CD4-positive, alpha-beta T cell treated with Interleukin-4 for 4 hours (primary cell): ENCODE measurements around the gene CCDC106.
A peak's percentile ranks its signal among the peaks of the same experiment; 100 is the strongest.

Experiments used
- DNase-seq: peaks from one replicate; pipeline ENCODE4 v3.0.0-alpha.2; 2020

The CCDC106 gene

DNA sequence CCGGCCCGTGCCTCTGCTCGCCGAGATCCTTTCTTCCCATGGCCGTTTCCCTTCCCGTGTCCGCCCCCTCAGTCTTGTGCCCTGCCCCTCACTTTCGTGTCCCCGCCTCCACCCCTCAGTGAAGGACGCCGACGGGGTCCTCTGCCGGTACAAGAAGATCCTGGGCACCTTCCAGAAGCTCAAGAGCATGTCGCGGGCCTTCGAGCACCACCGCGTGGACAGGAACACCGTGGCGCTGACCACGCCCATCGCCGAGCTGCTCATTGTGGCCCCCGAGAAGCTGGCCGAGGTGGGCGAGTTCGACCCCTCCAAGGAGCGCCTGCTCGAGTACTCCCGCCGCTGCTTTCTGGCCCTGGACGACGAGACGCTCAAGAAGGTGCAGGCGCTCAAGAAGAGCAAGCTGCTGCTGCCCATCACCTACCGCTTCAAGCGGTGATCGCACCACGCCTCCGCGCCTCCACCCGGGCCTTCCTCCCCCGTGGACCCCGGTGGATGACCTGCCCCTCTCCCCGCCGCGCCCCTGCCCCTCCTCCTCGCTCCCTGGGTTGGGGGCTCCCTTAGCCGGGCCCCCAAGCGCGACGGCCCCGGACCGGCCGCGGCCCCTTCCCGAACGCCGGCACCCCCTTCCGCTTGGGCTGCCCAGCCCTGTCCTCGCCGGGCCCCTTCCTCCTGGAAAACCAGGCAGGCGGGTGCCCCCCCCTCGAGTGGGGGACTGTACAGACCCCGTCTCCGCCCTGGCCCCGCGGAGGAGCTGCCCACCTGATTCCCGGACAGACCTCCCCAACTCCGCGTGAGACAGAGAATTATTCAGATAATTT is 4.5 kb downstream of the CCDC106 start:
- DNase-seq: no peak

DNA sequence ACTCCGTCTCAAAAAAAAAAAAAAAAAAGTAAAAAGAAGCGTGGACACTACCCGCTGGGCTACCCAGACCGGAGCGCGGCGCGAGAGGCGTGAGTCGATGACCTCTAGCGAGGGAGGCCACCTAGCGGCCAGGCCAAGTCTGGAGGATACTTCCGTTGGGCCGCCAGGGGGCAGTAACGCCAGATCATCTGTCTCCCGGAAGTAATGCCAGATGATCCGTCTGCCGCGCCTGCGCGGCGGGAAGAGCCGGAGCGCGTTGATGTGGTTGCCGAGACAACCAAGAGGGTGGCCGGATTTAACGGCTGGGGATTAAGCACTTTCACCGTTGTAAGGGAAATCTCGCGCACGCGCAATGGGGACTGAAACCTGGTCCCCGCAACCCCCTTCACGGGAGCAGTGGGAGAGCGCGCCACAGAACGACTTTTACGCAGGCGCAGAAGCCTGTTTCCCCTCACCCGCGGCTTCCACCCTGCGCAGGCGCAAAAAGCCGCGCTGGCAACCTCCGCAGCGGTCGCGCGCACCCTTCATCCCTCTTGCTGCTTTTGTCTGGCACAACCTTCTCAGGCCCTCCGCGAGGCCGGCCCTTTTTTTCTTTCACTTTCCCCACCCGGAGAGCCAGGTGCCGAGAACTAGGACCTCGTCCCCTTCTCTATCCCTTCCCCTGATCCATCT is 5.8 kb downstream of the CCDC106 start:
- peak; percentile 99 for DNase-seq

DNA sequence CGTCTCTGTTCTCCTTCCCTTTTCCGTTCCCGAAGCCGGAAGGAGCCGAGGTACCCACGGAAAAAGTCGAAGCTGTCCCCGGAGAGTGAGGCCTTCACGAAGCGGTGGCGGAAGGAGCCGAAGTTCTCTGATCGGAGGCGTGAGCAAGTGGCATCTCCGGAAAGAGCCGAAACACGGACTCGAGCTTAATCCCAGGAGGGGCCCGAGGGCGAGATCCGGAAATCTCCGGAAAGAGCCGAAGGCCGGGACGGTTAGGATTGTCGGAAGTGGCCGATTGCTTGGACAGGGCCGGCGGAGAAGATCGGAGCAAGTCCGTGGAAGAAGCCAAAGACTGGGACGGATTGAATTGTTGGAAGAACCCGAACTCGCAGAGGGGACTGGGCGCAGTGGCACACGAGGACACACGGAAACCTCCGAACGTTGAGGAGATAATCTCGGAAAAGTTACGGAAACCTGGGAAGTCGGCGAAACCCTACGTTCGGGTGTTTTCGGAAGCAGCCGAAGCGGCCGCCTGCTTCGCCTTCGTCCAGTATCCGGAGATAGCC is 6.4 kb downstream of the CCDC106 start:
- peak; percentile 99 for DNase-seq

DNA sequence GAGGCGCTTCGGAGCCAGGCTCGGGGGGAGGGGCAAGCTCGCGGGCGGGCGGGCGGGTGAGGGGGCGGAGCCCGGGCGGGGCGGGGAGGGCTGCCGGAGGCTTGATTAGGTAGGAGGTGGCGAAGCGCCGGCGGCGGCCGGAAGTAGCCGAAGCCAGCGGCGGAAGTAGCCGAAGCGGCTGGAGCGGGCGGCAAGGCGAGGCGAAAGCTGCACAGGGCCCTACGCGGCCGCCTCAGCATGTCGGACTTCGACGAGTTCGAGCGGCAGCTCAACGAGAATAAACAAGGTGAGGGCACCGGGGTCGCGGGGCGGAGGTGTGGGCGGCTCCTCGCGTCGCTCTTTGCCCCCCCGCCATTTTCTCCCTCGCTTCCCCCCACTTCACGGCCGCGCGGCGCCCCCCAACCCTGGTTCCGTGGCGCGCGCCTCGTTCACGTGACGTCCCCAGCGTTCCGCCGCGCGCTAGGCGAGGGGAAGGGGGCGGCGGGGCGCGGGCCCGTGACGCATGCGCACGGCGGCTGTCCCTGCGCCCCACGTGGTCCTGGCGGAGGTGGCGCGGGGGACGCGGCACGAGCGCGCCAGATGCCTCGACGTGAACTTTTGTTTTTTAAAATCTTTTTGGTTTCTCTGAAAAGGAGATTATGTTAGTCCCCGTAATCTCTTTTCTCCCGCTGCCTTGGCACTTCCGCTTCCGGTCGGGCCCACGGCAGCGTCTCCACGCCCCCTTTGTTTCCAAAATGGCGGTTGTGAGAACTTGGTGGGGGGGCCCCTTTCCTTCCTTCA is 7.0 kb downstream of the CCDC106 start, which contains the start of gene U2AF2:
Gene U2AF2 (plus strand): TSS at position 168 of the 780 bp plus-strand sequence. CDS start 70 bp downstream, at position 238.
- peak; percentile 94 for DNase-seq

DNA sequence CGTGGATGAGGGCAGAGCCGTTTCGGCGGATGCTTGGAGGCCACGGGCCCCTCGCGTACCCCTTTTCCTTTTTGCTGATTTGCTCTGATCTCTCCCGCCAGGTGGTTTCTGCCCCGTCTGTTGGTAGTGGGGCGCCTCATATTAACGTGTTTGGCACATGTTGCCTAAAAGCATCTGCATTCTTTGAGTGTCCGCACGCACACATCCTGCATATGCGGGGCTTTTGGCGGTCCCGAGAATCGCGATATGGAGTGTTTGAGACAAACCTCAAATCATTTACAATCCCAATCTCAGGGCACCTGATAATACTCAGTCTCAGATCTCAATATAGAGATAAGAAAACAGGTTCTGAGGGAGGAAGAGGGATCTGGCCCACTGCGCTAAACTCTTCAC is 7.6 kb downstream of the CCDC106 start:
- no peak for DNase-seq

DNA sequence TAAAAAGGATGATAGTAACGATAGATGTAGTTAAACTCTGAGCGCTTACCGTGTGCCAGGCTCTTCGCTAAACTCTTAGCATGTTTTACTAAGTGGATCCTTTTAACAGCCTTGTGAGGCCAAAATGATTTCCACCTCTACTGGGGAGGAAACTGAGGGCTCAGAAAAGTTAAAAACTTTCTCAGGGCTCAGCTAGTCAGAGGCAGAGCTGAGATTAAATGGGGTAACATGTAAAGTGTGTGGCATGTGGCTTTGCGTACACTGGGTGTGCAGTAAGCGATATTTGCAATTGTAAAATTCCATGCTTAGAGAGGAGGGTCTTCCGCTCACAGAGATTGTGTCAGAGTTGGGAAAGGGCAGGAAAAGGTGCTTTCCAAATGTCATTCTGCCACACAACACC is 8.5 kb downstream of the CCDC106 start:
- no peak for DNase-seq

DNA sequence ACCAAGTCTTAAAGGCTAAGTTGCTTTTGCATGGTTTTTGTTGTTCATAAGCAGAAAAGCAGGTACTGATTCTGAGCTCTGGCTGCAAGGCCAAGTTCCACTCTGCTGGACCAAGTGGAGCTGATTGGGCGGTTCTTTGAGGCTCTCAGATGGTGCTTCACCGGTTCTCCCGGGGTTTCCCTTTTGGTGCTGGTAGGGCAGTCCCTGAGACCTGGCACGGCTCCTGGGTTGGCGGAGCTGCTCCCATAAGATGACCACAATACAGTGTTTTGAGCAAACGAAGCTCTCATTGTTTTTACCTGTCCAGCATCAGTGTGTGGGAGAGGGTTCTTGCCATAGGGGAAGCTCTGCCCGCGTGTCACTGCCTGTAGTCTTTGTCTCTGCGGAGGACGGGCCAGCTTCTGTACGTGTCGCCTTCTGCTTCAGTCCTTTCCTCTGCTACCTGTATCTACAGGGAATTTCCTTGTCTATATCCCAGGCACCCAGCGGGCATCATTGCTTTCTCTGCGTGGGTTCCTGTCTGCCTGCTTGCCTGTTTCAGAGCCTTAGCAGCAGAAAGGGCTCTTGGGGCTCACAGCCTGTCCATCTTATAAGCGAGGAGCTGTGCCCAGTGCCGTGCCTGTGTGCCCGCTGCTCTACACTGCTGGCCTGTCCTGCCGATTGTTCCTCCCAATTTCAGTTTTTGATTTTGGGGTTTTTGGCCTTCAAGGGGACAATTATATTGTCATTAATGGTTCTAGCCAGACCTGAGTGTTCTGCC is 9.2 kb downstream of the CCDC106 start:
- DNase-seq: no peak

DNA sequence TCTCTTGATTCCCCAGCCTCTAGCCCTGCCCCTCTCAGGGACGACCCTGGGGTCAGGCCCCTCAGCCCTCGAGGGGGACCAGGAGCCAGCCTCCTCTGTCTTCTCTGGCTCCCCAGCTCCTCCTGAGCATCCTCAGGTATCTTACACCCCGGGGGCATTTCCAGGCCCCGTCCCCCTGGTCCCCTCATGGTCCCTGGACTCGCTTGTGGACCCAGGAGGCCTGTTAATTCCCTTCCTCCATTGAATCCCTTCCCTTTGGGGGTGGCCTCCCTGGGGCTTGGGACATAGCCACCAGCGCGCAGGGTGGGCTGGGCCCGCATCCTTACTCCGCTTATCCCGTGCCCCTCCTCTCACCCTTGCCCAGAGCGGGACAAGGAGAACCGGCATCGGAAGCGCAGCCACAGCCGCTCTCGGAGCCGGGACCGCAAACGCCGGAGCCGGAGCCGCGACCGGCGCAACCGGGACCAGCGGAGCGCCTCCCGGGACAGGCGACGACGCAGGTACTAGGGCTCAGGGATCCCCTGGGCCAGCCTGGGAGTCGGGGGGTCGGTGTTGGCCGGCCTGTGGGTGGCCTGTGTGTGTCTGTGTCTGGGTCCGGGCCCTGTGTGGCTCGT is 10.9 kb downstream of the CCDC106 start:
- DNase-seq: no peak

DNA sequence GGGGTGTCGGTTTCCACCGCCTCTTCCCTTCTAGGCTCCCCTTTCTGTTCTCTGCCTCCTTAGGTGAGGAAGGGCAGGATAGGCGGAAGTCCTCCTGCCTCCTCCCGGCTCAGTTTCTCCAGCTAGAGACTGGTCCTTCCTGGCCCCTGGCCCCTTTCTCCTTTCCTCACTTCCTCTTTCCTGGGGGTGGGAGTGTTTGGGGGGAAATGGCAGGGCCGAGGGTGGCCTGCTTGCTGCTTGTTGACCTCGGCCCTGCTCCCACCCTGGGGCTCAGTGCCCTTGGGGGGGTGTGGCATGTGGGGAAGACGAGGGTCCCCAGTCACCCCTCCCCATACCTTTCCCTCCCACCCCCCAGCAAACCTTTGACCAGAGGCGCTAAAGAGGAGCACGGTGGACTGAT is 11.8 kb downstream of the CCDC106 start:
- no peak for DNase-seq

DNA sequence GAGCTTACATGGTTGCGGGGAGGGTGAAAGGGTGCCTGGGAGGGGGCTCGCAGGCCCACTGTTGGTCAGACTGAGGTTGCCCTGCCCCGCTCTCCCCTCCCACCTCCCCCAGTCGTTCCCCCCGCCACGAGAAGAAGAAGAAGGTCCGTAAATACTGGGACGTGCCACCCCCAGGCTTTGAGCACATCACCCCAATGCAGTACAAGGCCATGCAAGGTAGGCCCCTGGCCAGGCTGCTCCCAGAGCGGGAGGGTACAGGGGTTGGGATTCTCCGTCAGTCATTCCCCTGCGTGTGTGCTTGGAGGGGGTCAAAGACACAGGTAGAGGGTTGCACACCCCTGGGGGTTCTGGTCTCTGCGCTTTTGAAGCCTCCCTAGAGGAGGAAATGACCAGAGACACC is 12.4 kb downstream of the CCDC106 start:
- DNase-seq: no peak

DNA sequence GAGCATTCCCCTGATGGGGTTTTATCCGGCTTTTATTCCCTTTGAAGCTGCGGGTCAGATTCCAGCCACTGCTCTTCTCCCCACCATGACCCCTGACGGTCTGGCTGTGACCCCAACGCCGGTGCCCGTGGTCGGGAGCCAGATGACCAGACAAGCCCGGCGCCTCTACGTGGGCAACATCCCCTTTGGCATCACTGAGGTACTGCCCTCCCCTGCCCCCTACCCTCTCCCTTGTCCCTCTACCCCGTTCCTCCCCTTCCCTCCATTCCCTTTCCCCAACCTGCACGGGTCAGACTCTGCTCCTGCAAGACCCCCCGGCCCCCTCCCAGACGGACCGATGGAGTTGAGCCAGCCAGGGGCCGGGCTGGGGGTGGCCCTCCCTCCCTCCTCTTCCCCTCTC is 13.0 kb downstream of the CCDC106 start:
- no peak for DNase-seq

DNA sequence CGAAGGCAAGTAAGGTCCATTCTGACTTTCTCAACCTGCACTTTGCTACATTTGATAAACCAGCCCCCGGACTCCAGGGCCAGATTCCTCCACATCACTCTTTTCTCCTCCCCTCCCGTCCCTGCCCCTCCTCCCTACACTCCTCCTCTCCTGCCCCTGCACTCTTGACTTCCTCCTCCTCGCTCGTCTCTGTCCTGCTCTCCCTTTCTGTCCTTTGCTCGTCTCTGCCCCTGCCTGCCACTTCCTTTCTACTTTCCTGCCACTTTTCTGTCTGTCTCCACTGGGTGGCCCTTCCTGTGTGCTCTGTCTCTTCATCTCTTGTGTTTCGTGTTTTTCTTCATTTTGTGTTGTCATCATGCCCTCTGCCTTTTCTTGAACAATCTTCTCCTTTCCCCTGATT is 13.8 kb downstream of the CCDC106 start:
- DNase-seq: no peak

DNA sequence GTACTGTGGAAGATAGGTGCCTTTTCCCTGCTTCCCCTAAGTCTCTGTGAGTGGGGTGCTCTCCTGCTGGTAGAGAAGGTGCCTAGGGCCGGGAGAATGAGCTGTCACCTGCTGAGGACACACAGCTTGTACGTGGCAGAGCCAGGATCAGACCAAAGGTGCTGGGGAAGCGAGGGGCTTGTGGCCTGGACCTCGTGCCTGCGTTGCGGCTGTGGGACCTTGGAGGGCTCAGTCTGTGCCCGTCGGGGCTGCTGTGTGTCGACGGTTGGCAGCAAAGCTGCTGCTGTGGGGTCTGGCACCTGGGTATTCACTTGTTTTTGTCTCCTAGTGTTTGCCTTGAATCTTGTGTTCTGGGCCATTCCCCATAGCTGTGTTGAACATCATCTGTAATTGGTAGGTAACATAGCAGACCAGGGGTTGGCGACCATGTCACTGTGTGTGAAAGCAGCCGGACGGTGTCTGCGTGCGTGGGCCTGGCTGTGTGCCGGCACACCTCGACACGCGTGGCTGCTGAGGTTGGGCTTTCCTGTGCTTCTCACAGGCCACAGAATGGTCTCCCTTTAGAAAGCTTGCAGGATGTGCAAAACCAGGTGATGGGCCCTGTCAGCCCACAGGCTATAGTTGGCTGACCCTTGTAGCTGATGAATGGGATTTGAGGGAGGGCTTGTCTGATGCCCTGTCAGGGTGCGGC is 16.0 kb downstream of the CCDC106 start:
- DNase-seq: no peak

DNA sequence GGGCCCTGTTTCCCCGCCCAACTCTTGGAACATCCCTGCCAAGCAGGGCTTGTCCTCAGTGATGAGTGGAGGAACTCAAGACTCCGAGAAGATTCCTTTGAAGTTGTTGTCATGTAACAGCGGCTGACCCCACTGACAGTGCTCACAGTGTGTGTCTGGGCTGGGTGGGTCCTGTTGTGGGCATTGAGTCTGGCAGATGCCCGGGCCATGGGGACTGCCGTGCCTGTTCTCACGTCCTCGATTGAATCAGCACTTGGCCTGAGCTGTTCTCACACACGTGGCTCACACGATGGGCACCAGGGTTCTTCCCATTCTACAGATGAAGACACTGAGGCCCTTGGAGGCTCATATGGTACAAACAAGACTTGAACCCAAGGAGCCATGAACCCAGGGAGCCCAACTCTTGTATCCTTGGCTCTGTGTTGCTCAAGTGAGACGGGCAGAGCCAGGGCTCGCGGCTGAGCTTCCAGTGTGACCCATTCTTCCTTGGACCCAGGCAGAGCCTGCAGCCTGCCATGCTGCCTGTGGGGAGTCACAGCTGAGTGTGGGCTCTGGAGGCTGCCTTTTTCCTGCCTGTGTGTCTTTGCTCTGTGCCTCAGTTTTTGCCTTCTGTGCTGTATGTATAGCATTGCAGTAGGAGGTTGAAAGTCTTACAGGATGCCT is 18.5 kb downstream of the CCDC106 start:
- no peak for DNase-seq

DNA sequence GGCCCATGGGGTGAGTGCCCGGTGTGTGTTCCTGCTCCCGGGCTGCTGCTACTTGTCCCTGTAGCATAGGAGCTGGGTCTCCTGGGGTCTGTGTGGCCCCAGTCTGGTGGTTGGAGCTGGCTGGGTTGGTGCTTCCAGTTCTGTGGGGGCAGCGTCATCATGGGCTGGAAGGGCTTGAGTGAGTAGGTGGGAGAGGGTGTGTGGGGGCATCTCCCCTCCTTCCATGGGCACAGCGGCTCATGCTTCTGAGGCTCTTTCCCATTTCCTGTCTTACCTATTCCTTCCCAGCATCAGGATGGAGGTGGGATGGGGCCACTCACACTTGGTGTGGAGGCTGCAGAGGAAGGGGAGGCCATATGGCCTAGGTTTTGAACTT is 19.0 kb downstream of the CCDC106 start:
- DNase-seq: no peak

DNA sequence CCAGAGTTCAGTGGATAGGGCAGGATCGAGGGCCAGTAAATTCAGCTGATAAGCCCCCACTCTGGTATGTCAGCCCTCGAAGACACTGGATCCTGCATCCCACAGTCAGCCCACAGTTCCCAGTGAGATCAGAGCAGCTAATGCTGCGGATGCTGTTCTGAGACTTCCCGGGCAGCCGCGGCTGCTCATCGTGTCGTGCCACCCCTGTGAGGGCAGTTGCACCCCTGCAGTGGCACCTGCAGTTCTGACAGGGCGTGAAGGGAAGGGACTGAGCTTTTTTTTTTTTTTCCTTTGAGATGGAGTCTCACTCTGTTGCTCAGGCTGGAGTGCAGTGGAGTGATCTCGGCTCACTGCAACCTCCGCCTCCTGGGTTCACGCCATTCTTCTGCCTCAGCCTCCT is 19.5 kb downstream of the CCDC106 start:
- no peak for DNase-seq

DNA sequence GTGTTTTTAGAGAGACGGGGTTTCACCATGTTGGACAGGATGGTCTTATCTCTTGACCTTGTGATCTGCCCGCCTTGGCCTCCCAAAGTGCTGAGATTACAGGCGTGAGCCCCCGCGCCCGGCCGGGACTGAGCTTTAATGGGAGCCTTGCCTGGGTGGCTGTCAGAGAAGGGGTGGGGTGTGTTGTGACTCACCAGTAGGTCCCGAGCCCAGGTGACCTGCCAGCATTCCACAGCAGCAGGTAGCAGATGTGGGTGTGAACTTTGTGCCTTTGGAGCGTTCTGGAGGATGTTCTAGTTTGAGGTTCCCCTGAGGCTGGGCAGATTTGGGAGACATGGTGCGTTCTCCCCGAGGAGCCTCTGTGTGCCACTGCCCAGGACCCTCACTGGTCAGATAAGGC is 19.9 kb downstream of the CCDC106 start:
- DNase-seq: no peak

DNA sequence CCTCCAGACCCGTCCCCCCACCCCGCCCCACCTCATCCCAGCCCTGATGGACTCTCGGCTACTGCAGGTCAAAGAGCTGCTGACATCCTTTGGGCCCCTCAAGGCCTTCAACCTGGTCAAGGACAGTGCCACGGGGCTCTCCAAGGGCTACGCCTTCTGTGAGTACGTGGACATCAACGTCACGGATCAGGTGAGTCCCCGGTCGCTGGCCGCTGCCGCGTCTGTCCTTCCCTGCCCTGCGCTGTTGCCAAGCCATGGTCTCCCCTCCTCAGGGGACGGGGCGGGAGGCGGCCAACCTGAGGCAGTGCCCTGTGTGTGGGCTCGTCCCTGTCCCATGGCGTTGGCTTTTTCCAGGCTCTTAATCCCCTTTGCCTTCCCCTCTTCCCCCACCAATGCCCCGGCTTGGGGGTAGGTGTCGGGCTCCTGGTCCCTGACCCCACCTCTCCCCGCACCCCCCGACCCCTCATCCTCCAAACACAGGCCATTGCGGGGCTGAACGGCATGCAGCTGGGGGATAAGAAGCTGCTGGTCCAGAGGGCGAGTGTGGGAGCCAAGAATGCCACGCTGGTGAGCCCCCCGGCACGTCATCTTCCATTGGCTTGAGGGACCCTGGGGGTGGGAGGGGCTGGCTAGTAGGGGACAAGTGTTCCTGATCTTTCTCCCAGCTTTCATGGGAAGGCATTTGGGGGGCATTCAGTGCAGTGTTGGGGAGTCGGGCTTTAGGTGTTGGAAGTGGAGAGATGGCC is 20.8 kb downstream of the CCDC106 start:
- DNase-seq: no peak

DNA sequence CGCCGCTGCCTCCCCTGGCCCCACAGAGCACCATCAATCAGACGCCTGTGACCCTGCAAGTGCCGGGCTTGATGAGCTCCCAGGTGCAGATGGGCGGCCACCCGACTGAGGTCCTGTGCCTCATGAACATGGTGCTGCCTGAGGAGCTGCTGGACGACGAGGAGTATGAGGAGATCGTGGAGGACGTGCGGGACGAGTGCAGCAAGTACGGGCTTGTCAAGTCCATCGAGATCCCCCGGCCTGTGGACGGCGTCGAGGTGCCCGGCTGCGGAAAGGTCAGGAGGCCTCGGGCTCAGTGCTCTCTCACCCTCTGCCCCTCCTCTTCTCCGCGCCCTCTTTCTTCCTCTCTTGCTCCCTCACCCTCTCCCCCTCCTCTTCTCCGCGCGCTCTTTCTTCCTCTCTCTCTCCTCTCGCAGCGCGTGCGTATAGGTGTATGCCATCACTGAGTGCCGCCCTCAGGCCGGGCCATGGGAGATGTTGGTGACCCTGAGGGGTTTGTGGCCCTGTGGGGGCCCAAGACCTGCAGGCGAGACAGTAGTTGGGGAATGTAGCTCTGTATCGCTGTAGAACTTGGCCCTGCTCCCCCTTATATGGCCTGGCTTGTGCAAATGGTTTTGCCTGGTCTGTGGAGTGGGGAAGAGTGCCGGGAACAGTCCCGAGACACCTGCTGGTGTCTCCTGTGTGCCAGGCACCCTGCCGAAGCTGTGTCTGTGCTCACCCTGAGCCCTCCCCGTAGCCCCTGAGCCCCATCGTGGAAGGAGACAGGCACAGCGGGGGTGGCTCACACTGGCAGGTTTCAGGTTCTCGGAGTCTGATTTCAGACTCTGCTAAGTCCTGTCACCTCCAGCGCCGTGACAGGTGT is 21.6 kb downstream of the CCDC106 start:
- DNase-seq: no peak
